GM18951 (cell line): Measurements from ENCODE around the gene RERE.

Experiments used
- POLR2A ChIP-seq: IDR thresholded peaks from 4 replicates; pipeline ENCODE4 v1.6.1; 2011; ENCODE audit warnings: mild to moderate bottlenecking; ENCODE audit not compliant: insufficient read length, insufficient read depth; ENCODE audit errors: extremely low read depth
- in situ Hi-C: fragments of 300-500 bp; cut with MboI; formaldehyde crosslinking; loops from one replicate; pipeline ENCODE4 v1.12.0; 2022; ENCODE audit warnings: low sequenced_read_pairs, mixed read lengths, inconsistent platforms; ENCODE audit not compliant: unreplicated experiment

The RERE gene

DNA sequence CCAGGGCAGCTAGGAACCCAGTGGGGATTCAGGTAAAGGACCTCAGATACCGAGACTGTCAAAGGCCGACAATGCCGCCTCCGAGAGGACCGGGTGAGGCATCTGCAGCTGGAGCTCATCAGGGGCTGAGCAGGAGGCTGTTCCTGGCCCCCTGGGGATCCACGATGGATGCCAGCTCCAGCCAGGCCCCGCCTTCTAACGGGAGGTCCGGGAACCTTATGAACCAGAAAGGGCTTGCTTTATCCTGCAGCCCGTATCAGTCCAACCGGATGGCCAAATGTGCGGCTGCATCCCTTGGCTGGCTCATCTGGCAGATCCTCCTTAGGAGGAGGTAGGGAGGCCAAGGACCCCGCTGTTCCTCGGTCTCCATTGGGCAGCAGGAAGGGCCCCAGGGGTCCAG is 467.5 kb downstream of the RERE start:
- TF ChIP-seq POLR2A, result no peak
- in situ Hi-C loops, result no loop called here

DNA sequence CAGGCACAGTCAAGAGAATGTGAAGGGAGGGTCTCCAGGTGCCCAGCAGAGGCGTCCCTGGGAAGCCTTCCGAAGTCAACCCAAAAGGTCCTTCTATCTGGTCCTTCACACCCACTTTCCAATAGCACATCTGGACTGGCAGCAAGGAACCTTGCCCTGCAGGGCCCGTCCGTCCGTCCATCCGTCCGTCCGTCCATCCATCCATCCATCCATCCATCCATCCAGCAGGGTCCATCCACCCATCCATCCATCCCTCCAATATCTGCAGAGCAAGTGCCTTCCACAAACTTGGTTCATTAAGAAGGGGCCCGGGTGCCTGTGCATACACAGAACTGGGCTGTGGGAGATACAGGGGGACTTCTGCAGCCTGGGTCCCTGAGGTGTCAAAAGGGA is 468.0 kb downstream of the RERE start:
- in situ Hi-C loops, result no loop called here
- TF ChIP-seq POLR2A, result no peak

DNA sequence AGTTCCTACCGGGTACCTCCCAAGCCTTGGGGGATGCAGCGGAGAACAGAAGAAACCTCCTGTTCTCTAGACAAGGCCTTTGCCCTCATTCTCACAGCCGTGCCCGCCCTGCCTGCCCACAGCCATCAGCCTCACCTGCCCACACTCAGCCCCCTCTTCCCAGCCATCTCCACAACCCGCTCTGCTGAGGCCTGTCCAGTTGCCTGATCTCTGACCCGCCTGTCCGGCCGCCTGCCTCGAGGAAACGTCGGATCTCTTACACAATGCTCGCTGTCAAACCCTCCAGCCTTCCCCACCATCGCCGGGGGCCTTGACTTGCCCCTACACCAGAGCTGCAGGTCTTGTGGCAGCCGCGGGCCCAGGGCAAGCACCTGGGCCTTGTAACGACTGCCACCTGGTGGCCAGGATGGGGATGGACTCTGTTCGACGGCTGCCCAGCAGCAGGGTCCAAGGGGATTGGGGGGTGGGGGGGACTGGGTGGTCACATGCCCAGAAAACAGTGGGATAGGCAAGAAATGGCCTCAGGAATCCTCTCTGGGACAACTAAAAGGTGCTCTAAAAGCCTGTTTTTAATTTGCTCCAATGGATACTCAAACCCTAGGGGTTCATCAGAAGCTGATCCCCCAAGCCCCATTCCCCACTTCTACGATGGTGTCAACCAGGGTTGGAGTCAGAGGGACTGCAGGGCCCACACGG is 468.5 kb downstream of the RERE start:
- in situ Hi-C loops, result no loop called here

DNA sequence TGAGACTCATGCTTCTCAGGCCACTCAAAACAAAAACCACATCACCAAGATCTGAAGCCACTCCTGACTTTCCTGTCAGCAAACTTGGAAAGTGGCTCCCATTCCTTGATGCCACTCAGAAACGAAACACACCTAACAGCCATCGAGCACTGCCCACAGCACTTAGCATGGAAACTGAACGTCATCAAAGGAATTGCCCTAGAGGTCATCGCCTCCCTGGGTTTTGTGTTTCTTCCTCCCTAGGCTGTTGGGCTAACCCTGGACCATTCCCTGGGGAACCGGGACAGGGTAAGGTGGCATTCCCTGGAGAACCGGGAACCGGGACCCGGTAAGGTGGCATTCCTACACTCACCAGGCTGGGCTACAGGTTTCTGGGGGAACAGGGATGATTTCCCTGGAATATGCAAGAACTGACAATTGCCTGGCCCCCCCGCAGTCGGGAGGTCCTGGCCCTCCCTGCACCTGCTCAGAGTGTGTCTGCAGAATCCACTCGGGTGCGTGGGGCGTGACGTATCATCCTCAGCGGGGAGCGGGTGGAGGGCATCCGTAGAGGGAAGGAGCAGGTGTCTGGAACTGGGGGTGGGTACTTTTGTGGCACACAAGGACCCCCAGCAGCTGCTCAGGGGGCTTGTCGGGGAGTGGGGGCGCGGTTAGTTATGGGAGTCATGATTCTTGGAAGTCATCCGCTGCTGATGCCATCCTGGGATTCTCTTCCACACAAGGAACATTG is 469.2 kb downstream of the RERE start:
- in situ Hi-C loops, result no loop called here
- TF ChIP-seq POLR2A, result no peak

More for the DNA sequence above, 468.5 kb downstream of the RERE start:
- TF ChIP-seq POLR2A, result no peak

DNA sequence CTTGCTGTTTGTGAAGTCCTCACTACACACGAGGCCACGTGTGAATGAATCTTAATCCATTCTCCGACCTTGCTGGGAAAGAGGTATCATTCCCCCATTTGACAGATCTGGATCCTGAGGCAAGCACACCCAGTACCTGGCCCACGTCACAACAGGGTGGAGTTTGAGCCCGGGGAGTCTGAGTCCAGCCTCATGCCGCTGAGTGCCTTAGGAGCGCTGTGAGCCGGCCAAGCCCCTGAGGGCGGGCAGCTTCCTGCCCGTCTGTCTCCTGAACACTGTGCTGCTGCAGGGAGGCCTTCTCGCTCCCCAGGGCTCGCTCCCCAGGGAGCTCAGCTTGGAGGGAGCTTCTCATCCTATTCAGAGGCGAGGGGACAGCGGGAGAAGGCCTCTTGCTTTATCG is 469.8 kb downstream of the RERE start:
- TF ChIP-seq POLR2A, result no peak
- in situ Hi-C loops, result no loop called here

DNA sequence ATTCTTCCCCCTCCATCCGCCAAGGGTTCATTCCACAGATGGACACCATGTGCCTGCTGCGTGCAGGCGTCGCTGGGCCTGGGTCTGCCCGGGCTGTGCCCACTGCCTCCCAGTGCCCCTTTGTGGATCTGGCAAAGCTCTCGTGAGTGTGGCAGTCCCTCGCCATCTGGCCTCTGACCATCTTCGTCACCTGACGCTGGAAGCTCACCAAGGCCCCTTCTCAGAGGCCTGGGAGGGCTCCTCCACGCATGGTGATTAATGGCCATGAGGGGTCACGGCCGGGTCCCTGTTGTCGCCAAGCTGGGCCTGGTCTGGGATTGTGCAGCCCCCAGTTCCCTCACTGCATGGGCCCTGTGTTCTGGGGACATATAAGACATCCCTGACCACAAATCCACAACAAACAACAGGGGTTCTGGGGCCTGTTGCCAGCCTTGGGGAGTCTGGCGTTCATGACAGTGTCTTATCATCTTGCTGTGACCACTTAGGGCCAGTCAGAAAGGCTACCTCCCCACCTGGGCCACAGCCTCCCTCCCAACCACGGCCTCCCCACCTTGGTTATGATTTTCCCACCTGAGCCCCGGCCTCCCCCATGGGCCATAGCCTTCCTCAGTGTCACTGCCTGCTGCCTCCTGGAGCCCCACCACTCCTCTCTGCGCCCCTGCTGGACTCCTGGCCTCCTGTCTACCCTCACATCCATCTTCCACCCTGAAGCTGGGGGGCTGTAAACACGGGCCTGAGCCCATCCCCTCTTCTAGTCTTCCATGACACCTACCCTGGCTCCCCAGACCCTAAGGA is 471.6 kb downstream of the RERE start:
- no peak for TF ChIP-seq POLR2A
- in situ Hi-C loops, result no loop called here

DNA sequence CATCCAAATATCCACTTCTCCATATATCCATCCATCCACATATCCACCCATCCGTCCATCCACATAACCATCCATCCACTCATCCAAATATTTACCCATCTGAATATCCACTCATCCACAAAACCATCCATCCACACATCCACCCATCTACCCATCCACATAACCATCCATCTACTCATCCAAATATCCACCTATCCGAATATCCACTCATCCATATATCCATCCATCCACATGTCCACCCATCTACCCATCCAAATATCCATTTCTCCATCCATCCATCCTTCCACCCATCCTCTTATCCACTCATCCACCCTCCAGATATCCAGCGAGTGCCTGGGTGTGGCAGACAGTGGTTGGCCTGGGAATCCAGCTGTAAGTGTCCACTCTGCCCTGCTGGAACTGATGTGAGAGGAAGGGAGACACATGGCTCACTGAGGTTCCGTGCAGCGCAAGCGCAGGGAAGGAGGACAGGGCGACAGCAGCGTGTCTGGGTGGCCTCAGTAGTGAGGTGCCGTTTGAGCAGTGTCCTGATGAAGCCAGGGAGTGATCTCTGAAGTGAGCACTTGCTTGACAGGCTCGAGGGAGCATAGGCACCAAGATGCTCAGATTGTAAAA is 472.4 kb downstream of the RERE start:
- no peak for TF ChIP-seq POLR2A
- in situ Hi-C loops, result no loop called here

DNA sequence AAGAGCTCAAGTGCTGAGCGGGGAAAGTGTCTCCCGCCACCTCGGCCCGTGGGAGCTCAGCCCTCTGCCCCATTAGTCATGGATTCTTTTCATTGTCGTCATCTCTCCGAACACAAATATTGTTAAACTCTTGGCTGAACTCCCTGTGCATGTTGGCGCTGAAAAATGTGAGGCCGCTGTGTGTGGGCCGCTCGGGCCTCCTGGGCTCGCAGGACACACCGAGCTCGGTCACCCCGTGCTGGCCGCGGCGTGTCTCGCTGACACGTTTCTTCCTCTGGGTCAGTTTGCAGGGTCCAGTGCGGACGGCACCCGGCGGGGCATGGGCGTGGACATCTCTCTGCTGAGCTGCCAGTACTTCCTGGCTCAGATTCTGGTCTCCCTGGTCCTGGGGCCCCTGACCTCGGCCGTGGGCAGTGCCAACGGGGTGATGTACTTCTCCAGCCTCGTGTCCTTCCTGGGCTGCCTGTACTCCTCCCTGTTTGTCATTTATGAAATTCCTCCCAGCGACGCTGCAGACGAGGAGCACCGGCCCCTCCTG is 473.9 kb downstream of the RERE start:
- in situ Hi-C loops, result no loop called here

DNA sequence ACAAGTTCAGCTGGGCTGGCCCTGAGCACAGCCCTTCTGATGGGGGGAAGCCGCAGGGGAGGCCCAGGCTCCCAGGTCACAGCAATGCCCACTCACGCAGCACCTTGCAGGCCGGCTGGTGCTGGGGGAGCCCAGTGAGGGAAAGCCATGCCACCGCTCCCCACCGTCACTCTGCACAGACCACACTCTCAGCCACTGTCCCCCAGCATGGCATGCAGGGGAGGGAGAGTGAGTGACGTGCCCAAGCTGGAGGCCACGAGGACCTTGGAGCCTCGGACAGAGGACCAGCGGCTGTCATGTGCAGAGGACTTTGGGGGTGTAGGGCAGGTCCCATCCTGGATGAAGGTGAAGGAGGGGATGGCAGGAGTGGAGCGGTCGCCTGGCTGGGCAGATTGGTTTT is 474.4 kb downstream of the RERE start:
- no peak for TF ChIP-seq POLR2A
- in situ Hi-C loops, result no loop called here

More for the DNA sequence above, 473.9 kb downstream of the RERE start:
- no peak for TF ChIP-seq POLR2A

DNA sequence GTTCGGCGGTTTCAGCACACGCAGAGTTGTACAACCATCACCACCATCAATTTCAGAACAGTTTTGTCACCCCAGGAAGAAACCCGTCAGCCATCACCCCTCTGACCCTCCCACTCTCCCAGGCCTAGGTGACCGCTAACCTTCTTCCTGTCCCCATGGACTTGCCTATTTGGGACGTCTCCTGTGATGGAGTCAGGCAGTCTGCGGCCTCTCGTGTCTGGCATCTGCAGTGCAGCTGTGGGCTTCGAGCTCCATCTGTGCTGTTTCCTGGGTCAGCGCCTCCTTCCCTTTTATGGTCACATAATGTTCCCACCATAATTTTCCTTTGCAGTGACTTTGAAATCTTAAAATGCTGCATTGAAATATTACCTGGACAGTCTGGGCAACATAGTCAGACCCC is 475.1 kb downstream of the RERE start:
- in situ Hi-C loops, result no loop called here
- TF ChIP-seq POLR2A, result no peak

DNA sequence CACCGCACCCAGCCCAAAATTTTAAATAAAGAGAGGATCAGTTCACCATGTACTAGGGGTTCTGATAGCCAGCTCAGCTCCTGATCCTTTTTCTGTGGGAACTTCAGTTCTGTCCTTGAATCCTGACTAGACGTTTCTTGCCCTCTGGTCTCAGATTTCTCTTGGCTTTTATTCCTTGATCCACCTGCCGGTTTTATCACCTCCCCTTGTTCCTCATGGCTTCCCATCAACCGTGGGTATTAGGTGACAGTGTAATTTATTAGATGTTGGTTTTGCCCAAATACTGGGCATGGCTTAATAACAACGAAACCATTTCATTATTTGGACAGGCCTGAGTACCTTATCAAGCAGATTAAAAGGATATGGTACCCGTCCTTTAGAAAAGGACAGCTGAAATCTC is 477.0 kb downstream of the RERE start:
- in situ Hi-C loops, result no loop called here

DNA sequence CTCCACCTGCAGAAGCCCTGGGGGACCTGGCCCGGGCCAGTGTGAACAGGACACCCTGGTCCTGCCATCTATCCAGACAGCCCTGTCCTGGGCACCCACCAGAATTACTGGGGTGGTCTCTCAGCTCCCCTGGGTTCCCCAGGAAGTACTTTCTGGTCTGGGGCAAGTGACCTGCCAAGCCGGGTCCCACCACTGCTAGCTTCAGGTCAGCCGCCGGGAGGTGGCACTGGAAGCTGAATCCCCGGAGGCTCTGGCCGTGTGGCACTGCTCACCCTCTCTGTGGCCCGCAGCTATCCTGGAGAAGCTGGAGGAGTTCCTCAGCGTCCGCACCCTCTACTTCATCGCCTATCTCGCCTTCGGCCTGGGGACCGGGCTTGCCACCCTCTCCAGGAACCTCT is 478.2 kb downstream of the RERE start:
- no peak for TF ChIP-seq POLR2A
- in situ Hi-C loops, result no loop called here

More for the DNA sequence above, 477.0 kb downstream of the RERE start:
- TF ChIP-seq POLR2A, result no peak
